Measurements from ENCODE around the gene FAM53A.
"Not testable (repeated sequence)": the region's sequence is repeated elsewhere in the genome, so short reads cannot be mapped to it uniquely, and the experiment has no call there.

DNA sequence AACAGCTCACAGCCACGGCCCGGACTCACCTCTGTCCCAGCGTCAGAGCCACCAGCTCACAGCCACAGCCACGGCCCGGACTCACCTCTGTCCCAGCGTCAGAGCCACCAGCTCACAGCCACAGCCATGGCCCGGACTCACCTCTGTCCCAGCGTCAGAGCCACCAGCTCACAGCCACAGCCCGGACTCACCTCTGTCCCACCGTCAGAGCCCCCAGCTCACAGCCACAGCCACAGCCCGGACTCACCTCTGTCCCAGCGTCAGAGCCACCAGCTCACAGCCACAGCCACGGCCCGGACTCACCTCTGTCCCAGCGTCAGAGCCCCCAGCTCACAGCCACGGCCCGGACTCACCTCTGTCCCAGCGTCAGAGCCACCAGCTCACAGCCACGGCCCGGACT lies 13.1 kb downstream of the FAM53A start:
- not testable (repeated sequence) for TF ChIP-seq POLR2AphosphoS5 (IDR thresholded peaks at IDR 0.05; ENCODE audit: borderline replicate concordance, low read depth, low read length); EZH2 (IDR thresholded peaks at IDR 0.05); FOXP2 (optimal IDR thresholded peaks at IDR 0.05; ENCODE audit: control extremely low read depth, extremely low read length, insufficient read depth)

Data from SK-N-MC (cell line).